HG02588 (cell line): ENCODE results near the gene OR5K2.

Source experiments
- ATAC-seq: cut with Tn5 transposase; IDR thresholded peaks from one replicate; pipeline ENCODE4 v1.9.1; 2021; ENCODE audit warnings: mild to moderate bottlenecking, moderate library complexity; ENCODE audit not compliant: unreplicated experiment

The OR5K2 gene

GRCh38 chr3:98522544-98523281 lies 25.2 kb downstream of the OR5K2 start, which contains the start of gene CLDND1:
Gene CLDND1, minus strand, starts transcription at chr3:98522902. Its CDS starts 1,478 bp downstream, at chr3:98521424.
- peak; percentile 87 for ATAC-seq

- no peak for ATAC-seq
Observed at GRCh38 chr3:98525494-98525893, 28.0 kb downstream of the OR5K2 start.

- ATAC-seq: no peak
Observed at GRCh38 chr3:98528474-98529346, 31.2 kb downstream of the OR5K2 start.

- no peak for ATAC-seq
Observed at GRCh38 chr3:98529856-98530459, 32.5 kb downstream of the OR5K2 start.

GRCh38 chr3:98530676-98531075 lies 33.2 kb downstream of the OR5K2 start:
- no peak for ATAC-seq

GRCh38 chr3:98531622-98532274 lies 34.3 kb downstream of the OR5K2 start, which contains the start of gene GPR15:
Gene GPR15, plus strand, starts transcription at chr3:98531978. Its CDS starts 56 bp downstream, at chr3:98532034.
- ATAC-seq: peak; percentile 35

GRCh38 chr3:98532275-98532637 lies 34.8 kb downstream of the OR5K2 start:
- ATAC-seq: no peak

- no peak for ATAC-seq
Observed at GRCh38 chr3:98532709-98533571, 35.5 kb downstream of the OR5K2 start.

GRCh38 chr3:98534168-98534567 lies 36.7 kb downstream of the OR5K2 start:
- ATAC-seq: no peak

GRCh38 chr3:98534734-98535133 lies 37.3 kb downstream of the OR5K2 start:
- no peak for ATAC-seq

- ATAC-seq: peak; percentile 73
Observed at GRCh38 chr3:98536456-98537017, 39.1 kb downstream of the OR5K2 start.

GRCh38 chr3:98540346-98540745 lies 42.9 kb downstream of the OR5K2 start:
- ATAC-seq: peak; percentile 54

GRCh38 chr3:98541695-98542094 lies 44.2 kb downstream of the OR5K2 start:
- no peak for ATAC-seq

GRCh38 chr3:98542623-98543022 lies 45.1 kb downstream of the OR5K2 start:
- ATAC-seq: no peak

- peak; percentile 60 for ATAC-seq
Observed at GRCh38 chr3:98545940-98546339, 48.5 kb downstream of the OR5K2 start.
